Measurements from ENCODE around the gene EFCAB11. TPM values are rescaled to one million over a fixed set of nuclear protein-coding genes. Genes with fewer than 3 reads are reported as not detected.

The EFCAB11 gene
- total RNA-seq, 4 donors from 2014 or later: 4.4 to 8.5 (median 6.7) TPM

DNA sequence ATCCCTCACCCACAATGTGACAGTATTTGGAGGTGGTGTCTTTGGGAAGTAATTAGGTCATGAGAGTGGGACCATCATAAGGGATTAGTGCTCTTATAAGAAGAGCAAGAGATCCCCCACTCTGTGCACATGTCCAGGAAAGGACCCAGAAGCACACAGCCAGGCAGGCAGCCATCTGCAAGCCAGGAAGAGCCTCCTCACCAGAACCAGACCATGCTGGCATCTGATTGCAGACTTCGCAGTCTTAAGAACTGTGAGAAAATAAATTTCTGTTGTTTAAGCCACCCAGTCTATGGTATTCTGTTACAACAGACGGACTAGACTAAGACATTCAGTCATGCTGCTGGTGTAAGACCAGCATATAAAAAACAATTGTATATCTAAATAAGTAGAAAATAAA, 69.8 kb downstream of the EFCAB11 start:
- TF ChIP-seq, protein P1, sequence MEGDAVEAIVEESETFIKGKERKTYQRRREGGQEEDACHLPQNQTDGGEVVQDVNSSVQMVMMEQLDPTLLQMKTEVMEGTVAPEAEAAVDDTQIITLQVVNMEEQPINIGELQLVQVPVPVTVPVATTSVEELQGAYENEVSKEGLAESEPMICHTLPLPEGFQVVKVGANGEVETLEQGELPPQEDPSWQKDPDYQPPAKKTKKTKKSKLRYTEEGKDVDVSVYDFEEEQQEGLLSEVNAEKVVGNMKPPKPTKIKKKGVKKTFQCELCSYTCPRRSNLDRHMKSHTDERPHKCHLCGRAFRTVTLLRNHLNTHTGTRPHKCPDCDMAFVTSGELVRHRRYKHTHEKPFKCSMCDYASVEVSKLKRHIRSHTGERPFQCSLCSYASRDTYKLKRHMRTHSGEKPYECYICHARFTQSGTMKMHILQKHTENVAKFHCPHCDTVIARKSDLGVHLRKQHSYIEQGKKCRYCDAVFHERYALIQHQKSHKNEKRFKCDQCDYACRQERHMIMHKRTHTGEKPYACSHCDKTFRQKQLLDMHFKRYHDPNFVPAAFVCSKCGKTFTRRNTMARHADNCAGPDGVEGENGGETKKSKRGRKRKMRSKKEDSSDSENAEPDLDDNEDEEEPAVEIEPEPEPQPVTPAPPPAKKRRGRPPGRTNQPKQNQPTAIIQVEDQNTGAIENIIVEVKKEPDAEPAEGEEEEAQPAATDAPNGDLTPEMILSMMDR (IDR thresholded peaks at IDR 0.05; ENCODE audit: low read depth): no peak

DNA sequence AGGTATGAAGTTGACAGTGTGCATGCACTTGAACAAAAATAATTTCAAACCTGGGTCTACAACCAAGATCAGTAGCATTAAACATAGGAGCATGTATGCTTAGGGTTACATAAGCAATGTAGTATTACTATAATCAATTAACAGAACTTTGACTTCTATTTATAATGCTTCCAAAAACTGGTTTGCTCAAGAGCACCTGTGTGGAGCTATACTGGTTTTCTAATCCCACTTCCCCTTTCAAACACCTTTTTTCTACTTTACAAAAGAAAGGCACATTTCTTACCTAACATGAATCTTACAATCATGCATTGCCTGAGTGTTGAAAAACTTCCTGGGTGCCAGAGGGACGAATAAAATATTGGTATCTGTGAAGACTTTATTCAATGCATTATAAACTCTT, 72.7 kb downstream of the EFCAB11 start:
- TF ChIP-seq, protein P1 (IDR thresholded peaks at IDR 0.05; ENCODE audit: low read depth): no peak

DNA sequence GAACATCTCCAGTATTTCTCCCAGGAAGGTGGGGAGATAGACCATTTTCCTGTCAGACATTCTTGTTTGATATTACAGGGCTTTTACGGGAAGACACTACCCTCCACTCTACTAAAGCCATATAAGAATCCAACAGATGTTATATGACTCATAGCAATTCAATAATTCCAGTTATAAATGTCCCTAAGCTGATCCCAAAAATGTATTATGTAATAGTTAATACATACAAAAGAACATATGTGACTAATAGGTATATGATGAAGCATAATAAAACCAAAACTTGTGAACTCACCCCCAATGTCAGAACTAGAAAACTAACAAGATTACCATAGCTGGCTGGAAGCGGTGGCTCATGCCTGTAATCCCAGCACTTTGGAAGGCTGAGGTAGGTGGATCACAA, 84.2 kb downstream of the EFCAB11 start:
- TF ChIP-seq, protein P1 (IDR thresholded peaks at IDR 0.05; ENCODE audit: low read depth): no peak

DNA sequence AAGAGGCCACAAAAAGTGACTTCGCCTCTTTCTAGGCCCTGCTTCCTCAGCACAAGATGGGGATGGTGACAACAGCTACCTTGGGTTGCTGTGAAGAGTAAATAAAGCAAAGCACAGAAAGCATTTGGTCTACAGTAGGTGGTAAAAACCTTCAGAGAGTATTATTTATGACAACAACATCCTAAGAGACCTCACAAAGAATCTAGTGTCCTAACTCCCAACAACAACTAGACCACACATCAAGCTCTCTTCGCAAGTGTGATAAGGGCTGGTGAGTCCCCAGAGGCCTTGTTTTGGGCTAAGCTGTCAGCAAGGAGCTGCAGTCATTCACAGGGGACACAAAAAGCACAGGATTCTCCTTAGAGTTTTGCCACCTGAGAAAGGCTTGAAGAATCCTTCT, 84.9 kb downstream of the EFCAB11 start:
- TF ChIP-seq, protein P1 (IDR thresholded peaks at IDR 0.05; ENCODE audit: low read depth): no peak

DNA sequence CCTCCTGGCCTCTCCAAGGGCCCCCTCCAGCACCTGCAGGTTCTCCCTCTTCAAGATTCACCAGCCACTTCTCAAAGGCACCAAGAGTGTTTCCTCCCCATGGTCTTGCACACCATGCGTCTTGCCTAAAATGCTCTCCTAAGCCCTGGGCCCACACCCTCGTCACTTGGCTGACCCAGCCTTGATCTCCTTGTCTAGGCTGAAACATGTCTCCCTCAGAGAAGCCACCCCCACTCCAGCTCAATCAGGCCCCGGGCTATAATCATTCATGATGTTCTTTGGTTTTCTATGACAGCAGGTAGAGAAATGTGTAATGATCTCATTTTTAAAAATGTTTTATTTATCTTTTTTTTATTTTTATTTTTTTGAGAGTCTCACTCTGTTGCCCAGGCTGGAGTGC, 88.1 kb downstream of the EFCAB11 start:
- TF ChIP-seq, protein P1 (IDR thresholded peaks at IDR 0.05; ENCODE audit: low read depth): no peak

DNA sequence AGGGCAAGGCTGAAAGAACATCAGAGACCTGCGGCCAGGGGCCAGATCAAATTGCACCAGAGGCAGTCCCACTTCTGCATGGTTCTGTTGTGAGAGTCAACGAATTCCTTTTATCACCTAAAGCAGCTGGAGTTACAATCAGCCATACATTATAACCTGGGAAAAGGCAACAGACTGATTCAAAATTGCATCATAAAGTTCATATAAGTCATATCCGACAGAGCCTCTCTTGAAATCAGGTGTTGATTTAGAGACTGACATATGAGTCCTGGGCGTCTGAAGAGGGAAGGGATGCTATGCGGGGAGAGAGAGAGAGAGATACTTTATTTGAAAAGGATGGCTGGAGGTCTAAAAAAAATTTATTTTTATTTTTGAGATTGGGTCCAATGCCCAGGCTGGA, 89.4 kb downstream of the EFCAB11 start:
- TF ChIP-seq, protein P1 (IDR thresholded peaks at IDR 0.05; ENCODE audit: low read depth): no peak

DNA sequence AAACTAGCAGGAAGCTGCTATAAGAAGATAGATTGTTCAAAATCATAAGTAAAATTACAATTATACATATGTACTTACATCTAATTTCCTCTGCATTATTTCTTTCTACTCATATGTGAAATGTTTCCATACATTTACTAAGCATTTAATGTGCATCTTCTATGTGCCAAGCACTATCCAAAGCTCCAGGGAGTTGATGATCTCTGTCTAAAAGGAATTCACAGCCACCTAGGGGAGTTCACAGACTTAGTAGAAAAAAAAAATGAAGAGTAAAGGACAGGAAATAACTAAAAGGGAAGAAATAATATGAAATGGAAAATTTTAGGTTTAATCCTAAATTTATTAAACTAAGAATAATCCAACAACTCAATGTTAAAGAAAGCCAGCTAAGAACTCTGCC, 91.7 kb downstream of the EFCAB11 start:
- TF ChIP-seq, protein P1 (IDR thresholded peaks at IDR 0.05; ENCODE audit: low read depth): no peak
